Fibroblast of skin of right quadriceps (primary cell): ENCODE data around the gene STING1.
"Not testable (repeated sequence)": the region's sequence is repeated elsewhere in the genome, so short reads cannot be mapped to it uniquely, and the experiment has no call there.

Experiments used
- DNase-seq: peaks from one replicate; pipeline ENCODE4 v3.0.0-alpha.2; 2013

STING1 gene

GRCh38 chr5:139503036-139503817 is 20.7 kb upstream of the STING1 start:
- not testable (repeated sequence) for DNase-seq

DNA sequence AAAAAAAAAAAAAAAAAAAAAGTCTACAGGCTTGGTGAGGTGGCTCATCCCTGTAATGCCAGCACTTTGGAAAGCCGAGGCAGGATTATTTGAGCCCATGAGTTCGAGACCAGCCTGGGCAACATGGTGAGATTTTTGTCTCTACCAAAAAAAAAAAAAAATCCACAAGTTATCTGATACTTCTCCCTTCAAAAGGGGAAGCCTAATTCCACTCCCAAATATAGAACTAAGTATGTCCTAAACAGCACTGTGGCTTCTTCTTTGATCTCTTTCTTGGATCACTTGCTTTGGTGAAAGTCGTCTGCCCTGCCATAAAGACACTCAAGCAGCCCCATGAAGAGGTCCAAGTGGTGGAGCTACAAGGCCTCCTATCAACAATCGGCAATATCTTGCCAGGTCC is 18.8 kb upstream of the STING1 start:
- no peak for DNase-seq

GRCh38 chr5:139495638-139496435 is 13.3 kb upstream of the STING1 start:
- peak; percentile 66 for DNase-seq

- peak; percentile 82 for DNase-seq
These were observed 12.3 kb upstream of the STING1 start for GRCh38 chr5:139494832-139495231.

- DNase-seq = no peak
These were observed 11.7 kb upstream of the STING1 start for GRCh38 chr5:139494256-139494655.

DNA sequence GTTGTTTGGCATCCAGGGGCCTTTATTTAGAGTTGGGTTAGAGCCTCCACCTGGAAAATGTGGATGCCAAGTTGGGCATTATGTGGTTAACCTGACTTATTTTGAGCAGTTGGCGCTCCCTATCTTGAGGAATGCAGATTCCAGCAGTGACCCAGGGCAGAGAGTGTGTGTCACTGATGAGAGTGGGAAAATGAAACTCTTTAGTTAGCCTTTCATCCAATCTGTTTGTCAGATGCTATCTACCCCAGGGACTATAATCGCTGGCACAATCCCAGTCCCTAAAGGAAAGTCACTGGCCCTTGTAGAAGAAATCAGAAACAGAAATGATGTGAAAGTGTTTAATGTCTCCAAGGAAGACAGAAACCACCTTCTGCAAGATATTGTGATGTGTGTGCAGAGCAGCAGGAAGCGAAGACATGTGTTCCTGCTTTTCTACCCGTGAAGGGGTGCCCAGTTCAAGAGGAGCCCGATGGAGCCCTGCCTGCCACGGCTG is 10.2 kb upstream of the STING1 start:
- peak; percentile 53 for DNase-seq

DNA sequence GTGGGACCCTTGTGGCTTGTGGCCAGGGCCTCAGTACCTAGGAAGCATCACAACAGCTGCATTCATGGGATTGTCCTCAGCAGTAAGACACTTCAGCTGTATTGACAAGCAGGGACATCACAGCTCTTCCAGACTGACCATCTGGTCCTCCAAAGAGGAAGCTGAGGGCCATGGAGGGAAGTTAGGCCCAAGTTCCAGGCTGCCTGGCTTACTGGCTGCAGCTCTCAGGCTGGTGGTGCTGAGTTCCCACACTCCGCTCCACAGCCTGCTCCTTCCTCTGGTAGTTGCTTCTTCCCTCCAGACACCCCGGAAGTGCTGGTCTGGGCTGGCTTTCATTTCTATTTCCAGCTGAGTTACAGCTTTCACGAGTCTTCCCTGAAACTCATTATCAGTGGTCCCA is 5.7 kb upstream of the STING1 start:
- DNase-seq = no peak

DNA sequence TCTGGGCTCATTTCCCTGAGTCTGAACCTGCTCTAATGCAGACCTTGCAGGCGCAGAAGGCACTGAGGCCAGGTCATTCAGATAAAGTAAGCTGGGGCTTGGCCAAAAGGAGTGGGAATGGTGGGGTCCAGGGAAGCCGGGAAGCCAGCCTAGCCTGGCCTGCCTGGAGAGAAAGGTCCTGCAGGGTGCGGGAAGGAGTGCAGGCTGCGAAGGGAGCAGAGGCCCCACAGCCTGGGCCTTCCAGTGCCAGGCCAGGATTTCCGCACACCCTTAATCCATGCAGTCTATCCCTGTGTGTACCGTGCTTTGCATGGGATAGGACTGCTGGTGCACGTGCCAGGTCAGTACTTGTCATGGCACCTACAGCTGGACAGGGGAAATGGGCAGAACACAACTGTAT is 3.6 kb upstream of the STING1 start:
- no peak for DNase-seq

DNA sequence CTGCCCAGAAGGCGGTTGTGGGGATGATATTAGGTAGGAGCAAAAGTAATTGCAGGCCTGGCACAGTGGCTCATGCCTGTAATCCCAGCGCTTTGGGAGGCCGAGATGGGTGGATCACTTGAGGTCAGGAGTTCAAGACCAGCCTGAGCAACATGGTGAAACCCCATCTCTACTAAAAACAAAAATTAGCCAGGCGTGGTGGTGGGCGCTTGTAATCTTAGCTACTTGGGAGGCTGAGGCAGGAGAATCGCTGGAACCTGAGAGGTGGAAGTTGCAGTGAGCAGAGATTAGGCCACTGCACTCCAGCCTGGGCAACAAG is 291 bp upstream of the STING1 start:
- DNase-seq = not testable (repeated sequence)

- no peak for DNase-seq
These were observed 943 bp downstream of the STING1 start for GRCh38 chr5:139481580-139482049.

GRCh38 chr5:139481122-139481533 is 1.4 kb downstream of the STING1 start:
- DNase-seq = no peak

DNA sequence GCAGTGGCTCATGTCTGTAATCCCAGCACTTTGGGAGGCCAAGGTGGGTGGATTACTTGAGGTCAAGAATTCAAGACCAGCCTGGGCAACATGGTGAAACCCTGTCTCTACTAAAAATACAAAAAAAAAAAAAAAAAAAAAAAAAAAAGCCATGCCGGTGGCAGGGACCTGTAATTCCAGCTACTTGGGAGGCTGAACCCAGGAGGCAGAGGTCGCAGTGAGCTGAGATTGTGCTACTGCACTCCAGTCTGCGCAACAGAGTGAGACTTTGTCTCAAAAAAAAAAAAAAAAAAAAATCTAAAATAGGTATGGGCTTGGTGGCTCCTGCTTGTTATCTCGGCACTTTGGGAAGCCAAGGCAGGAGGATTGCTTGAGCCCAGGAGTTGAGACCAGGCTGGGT is 2.8 kb downstream of the STING1 start:
- not testable (repeated sequence) for DNase-seq

DNA sequence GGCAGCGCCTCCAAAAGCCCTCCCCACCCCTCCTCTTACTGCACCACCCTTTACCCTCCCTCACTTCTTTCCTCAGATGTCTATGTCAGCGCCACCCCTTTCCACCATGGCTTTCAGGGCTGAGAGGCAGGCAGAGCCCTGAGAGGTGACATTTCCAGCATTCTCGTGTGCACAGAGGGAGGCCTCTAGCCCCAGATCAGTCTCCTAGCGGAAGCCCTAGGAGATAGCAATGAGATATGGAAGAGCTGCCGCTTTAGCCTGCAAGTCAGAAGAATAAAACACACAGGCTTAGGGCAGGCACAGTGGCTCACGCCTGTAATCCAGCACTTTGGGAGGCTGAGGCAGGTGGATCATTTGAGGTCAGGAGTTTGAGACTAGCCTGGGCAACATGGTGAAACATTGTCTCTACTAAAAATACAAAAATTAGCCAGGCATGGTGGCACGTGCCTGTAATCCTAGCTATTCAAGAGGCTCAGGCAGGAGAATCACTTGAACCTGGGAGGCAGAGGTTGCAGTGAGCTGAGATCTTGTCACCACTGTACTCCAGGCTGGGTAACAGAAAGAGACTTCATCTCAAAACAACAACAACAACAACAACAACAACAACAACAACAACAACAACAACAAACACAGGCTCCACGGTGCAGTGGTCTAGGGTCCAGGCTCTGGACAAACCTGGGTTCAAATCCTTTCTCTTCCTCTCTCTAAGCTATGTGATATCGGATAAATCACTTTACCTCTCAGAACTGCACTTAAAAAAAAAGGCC is 3.7 kb downstream of the STING1 start:
- not testable (repeated sequence) for DNase-seq

- no peak for DNase-seq
These were observed 6.5 kb downstream of the STING1 start for GRCh38 chr5:139475865-139476617.

- DNase-seq = peak; percentile 86
These were observed 7.4 kb downstream of the STING1 start for GRCh38 chr5:139474890-139475791.

DNA sequence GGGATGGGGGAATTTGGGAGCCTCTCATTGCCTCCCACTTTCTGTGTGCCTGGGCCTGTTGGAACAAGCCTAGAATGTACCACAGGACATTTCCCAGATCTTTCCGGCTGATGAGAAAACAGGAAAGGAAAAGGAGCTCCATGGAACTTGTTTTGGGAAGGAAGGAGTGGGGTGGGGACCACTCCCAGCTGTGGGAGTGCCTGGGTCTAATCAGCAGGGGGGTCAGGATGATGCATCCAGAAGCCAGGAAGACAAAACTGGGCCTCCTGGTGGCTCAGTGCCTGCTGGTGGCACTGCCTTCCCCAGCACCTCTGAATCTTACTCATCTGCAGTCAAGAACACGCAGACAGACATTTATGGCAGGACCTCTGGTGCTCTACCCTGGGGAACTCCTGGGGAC is 9.0 kb downstream of the STING1 start:
- peak; percentile 40 for DNase-seq

- DNase-seq = peak; percentile 31
These were observed 9.5 kb downstream of the STING1 start for GRCh38 chr5:139473105-139473504.

DNA sequence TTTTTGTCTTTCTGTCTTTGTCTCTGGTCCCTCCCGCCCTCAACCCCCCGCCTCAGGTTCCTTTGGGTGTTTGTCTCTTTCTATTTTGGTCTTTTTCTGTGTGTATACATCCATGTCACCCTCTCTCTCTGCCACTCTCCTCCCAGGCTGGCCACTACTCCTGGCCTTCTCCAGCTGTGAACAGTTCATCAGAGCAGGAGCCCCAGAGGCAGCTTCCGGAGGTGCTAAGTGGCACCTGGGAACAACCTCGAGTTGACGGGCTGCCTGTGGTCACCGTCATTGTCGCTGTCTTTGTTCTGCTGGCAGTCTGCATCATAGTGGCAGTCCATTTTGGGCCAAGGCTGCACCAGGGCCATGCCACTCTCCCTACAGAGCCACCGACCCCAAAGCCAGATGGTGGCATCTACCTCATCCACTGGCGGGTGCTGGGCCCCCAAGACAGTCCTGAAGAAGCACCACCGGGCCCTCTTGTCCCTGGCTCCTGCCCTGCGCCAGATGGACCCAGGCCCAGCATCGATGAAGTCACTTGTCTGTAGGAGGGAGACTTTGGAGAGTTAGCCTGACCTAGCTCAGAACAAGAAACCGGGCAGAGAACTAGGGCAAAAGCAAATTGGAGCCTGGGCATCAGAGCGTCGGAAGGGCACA is 10.1 kb downstream of the STING1 start:
- DNase-seq = no peak

- no peak for DNase-seq
These were observed 11.7 kb downstream of the STING1 start, which contains the start of gene SMIM33 for GRCh38 chr5:139470821-139471300. TSS of gene SMIM33 (plus strand) at chr5:139471004. CDS start at chr5:139471122, 118 bp downstream.

DNA sequence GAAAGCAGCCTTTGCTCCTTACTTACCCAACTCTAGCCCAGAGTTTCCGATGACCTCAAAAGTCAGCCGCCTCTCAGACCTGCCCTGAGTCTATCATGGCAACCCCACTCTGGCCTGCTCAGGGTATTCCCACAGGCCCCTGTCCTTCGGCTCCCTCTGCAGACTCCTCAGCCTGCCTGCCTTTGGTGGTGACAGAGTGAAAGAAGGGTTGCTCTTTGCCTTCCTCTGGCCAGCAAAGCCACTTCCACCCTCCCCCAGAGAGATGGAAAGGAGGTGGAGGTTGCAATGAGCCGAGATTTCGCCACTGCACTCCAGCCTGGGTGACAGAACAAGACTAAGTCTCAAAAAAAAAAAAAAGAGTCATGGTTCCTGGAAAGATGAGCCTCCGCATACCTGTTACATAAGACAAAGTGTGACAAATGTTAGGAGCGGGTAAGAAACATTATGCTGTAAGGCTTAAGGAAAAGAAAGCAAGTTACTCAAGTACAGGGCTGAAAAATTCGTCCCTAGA is 14.1 kb downstream of the STING1 start:
- no peak for DNase-seq
